AG20443 (cell line): ENCODE data around the gene CCKAR.
A peak's percentile ranks its signal among the peaks of the same experiment; 100 is the strongest.

Experiments used
- DNase-seq: peaks from one replicate; pipeline ENCODE4 v3.0.0; 2012; ENCODE audit warnings: low spot score, mixed read lengths

Gene CCKAR

GRCh38 chr4:26459756-26460530, 30.3 kb downstream of the CCKAR start:
- DNase-seq: peak; percentile 62

GRCh38 chr4:26459054-26459755, 31.1 kb downstream of the CCKAR start:
- peak; percentile 76 for DNase-seq

- DNase-seq: no peak
These were observed 32.1 kb downstream of the CCKAR start for GRCh38 chr4:26458157-26458561.

GRCh38 chr4:26457412-26457811, 32.9 kb downstream of the CCKAR start:
- no peak for DNase-seq

- DNase-seq: no peak
These were observed 34.7 kb downstream of the CCKAR start for GRCh38 chr4:26455571-26455970.

GRCh38 chr4:26454961-26455360, 35.3 kb downstream of the CCKAR start:
- DNase-seq: no peak

GRCh38 chr4:26452565-26453531, 37.4 kb downstream of the CCKAR start:
- DNase-seq: no peak

GRCh38 chr4:26451597-26451996, 38.7 kb downstream of the CCKAR start:
- DNase-seq: no peak

GRCh38 chr4:26450418-26450817, 39.9 kb downstream of the CCKAR start:
- no peak for DNase-seq

- DNase-seq: no peak
These were observed 42.9 kb downstream of the CCKAR start for GRCh38 chr4:26447378-26447777.

GRCh38 chr4:26441771-26442170, 48.5 kb downstream of the CCKAR start:
- DNase-seq: no peak

- peak; percentile 39 for DNase-seq
These were observed 49.2 kb downstream of the CCKAR start for GRCh38 chr4:26441102-26441501.

- no peak for DNase-seq
These were observed 56.1 kb downstream of the CCKAR start for GRCh38 chr4:26434030-26434639.

GRCh38 chr4:26433556-26433955, 56.7 kb downstream of the CCKAR start:
- no peak for DNase-seq

GRCh38 chr4:26432419-26432818, 57.9 kb downstream of the CCKAR start:
- no peak for DNase-seq

GRCh38 chr4:26431461-26432180, 58.7 kb downstream of the CCKAR start:
- DNase-seq: no peak
